Panc1 (cell line): ENCODE results near the gene CYS1.

Source experiments
- CTCF ChIP-seq: fragments of 450-650 bp; IDR thresholded peaks from 2 replicates; pipeline ENCODE4 v1.5.1; 2017; ENCODE audit warnings: mild to moderate bottlenecking
- POLR2AphosphoS5 ChIP-seq: IDR thresholded peaks from 2 replicates; pipeline ENCODE4 v1.6.1; 2012; ENCODE audit warnings: mild to moderate bottlenecking, low read depth, low read length, moderate library complexity
- SIN3A ChIP-seq: IDR thresholded peaks from 2 replicates; pipeline ENCODE4 v1.6.1; 2012; ENCODE audit warnings: low read depth, mild to moderate bottlenecking, low read length, moderate library complexity, borderline replicate concordance; ENCODE audit not compliant: insufficient read depth
- TCF7L2 ChIP-seq: IDR thresholded peaks from 2 replicates; pipeline ENCODE4 v1.6.1; 2011; ENCODE audit warnings: mild to moderate bottlenecking, low read depth, low read length, inconsistent platforms

- no peak for TF ChIP-seq CTCF
- no peak for TF ChIP-seq TCF7L2
- TF ChIP-seq POLR2AphosphoS5: peak; percentile 95
- peak; percentile 100 for TF ChIP-seq SIN3A
These were observed 42.5 kb upstream of the CYS1 start, which contains the start of gene RRM2 for GRCh38 chr2:10122500-10123280.
